ENCODE measurements around the gene DIAPH3. TPM values are rescaled to one million over a fixed set of nuclear protein-coding genes. Genes with fewer than 3 reads are reported as not detected.

Gene DIAPH3
- total and polyA plus RNA-seq, 2 donors (not counting 1 experiment from before 2014, with no cell fraction given): 0.03 to 0.10 TPM

- ATAC-seq (ENCODE audit: low read depth): no peak
- intact Hi-C loops (cut with micrococcal nuclease): no loop called here
These were observed 542.0 kb downstream of the DIAPH3 start for GRCh38 chr13:59621773-59622172.

More at GRCh38 chr13:59621773-59622172, 542.0 kb downstream of the DIAPH3 start:
- Mint-ChIP-seq H3K27ac (no peak overlapping the region), H3K4me3 (no peak overlapping the region), H3K4me1 (no peaks in the 10 kb centered on the region), H3K27me3 (peaks cover 3% of the 10 kb centered on the region), H3K9me3 (ENCODE audit: insufficient read depth) (peaks cover 2% of the 10 kb centered on the region)
- Histone ChIP-seq H2AFZ (ENCODE audit: insufficient read depth, low read depth, low read length, poor library complexity, severe bottlenecking) (no peak overlapping the region), H4K20me1 (ENCODE audit: control insufficient read depth, insufficient read depth, low read length, poor library complexity, severe bottlenecking) (no peaks in the 10 kb centered on the region), H3K27ac (ENCODE audit: low read length in 2 of 2) (no peak overlapping the region), H3K27me3 (replicated peaks in 1 of 4; ENCODE audit: control extremely low read depth in 1 of 4, control insufficient read depth in 3 of 4, insufficient read depth in 4 of 4, low read length in 3 of 4) (no peaks in the 10 kb centered on the region), H3K4me3 (ENCODE audit: control extremely low read depth in 1 of 5, extremely low read depth in 1 of 5, insufficient read depth in 1 of 5, low read depth in 2 of 5, low read length in 4 of 5) (no peak overlapping the region), H3K4me1 (ENCODE audit: control insufficient read depth in 2 of 2, insufficient read depth in 2 of 2, low read length in 2 of 2) (no peaks in the 10 kb centered on the region), H3K4me2 (replicated peaks; ENCODE audit: low read depth, low read length, poor library complexity, severe bottlenecking) (no peak overlapping the region), H3K9me3 (ENCODE audit: control extremely low read depth in 1 of 3, control insufficient read depth in 2 of 3, insufficient read depth in 1 of 3, low read length in 2 of 3) (peaks cover 3 to 12% (median 4%) of the 10 kb centered on the region in 3 donors), H3K9ac (ENCODE audit: low read length) (no peak overlapping the region), H3K36me3 (replicated peaks in 1 of 2; ENCODE audit: control extremely low read depth in 1 of 2, control insufficient read depth in 1 of 2, extremely low read depth in 1 of 2, insufficient read depth in 2 of 2, low read length in 1 of 2) (no peaks in the 10 kb centered on the region), H3K79me2 (ENCODE audit: control insufficient read depth, insufficient read depth, low read length) (no peaks in the 10 kb centered on the region)
- POLR2A ChIA-PET: no interaction called here
- no peak for TF ChIP-seq EZH2 (IDR thresholded peaks at IDR 0.05; ENCODE audit: borderline replicate concordance, insufficient read depth, low read depth, low read length, poor library complexity, severe bottlenecking)
- TF ChIP-seq, protein P1, sequence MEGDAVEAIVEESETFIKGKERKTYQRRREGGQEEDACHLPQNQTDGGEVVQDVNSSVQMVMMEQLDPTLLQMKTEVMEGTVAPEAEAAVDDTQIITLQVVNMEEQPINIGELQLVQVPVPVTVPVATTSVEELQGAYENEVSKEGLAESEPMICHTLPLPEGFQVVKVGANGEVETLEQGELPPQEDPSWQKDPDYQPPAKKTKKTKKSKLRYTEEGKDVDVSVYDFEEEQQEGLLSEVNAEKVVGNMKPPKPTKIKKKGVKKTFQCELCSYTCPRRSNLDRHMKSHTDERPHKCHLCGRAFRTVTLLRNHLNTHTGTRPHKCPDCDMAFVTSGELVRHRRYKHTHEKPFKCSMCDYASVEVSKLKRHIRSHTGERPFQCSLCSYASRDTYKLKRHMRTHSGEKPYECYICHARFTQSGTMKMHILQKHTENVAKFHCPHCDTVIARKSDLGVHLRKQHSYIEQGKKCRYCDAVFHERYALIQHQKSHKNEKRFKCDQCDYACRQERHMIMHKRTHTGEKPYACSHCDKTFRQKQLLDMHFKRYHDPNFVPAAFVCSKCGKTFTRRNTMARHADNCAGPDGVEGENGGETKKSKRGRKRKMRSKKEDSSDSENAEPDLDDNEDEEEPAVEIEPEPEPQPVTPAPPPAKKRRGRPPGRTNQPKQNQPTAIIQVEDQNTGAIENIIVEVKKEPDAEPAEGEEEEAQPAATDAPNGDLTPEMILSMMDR (IDR thresholded peaks at IDR 0.05): no peak
- CTCF ChIA-PET: no interaction called here
- no peak for DNase-seq

Small RNA genes lying within 50 kb of the gene (small RNA-seq; reads per million reads assigned to genes)
- gene RN7SL375P (ENCODE audit: insufficient read length, low read depth, low replicate concordance) (not detected), gene RNY4P28 (ENCODE audit: insufficient read length, low read depth, low replicate concordance) (1.1 reads per million)

Other genes starting within 250 kb of the DIAPH3 start
- gene TDRD3, start 233.3 kb upstream of the DIAPH3 start, total RNA-seq: 23.7 and 27.3 TPM in 2 replicates
- gene TDRD3, start 233.3 kb upstream of the DIAPH3 start, polyA plus RNA-seq: 5.6 and 6.7 TPM in 2 replicates